HEK293 (cell line): ENCODE measurements around the gene KLHL17.

Source experiments
- CTCF ChIA-PET: fragments of 350-600 bp; formaldehyde crosslinking; extraction: SDS; loops from one replicate; lab custom pipeline; 2021; ENCODE audit warnings: antibody characterized with exemption; lab: Yijun Ruan, JAX
- POLR2A ChIA-PET: fragments of 300-600 bp; formaldehyde crosslinking; extraction: SDS; loops from one replicate; lab custom pipeline; 2020; ENCODE audit warnings: antibody characterized with exemption, inconsistent platforms; lab: Yijun Ruan, JAX
- H3K27ac ChIP-seq: fragments of 200-500 bp; sonication (Bioruptor generic); 2 replicates; pipeline ENCODE4 v1.5.1; 2014; ENCODE audit warnings: low read depth, low read length, control low read depth, inconsistent platforms; ENCODE audit errors: extremely low read depth
- H3K36me3 ChIP-seq, 2 experiments: fragments of 200-500 bp in 1 of 2; sonication (Bioruptor generic) in 1 of 2; 1 replicate in 1 of 2; 2 replicates in 1 of 2; pipeline ENCODE4 v1.5.1; 2014 to 2017; ENCODE audit warnings: inconsistent platforms in 2 of 2, low read length in 2 of 2; ENCODE audit not compliant: control insufficient read depth in 2 of 2, insufficient read depth in 1 of 2
- H3K4me1 ChIP-seq: fragments of 200-500 bp; sonication (Bioruptor generic); 2 replicates; pipeline ENCODE4 v1.5.1; 2014; ENCODE audit warnings: mild to moderate bottlenecking, low read length, inconsistent platforms; ENCODE audit not compliant: control insufficient read depth, insufficient read depth
- H3K4me3 ChIP-seq: 2 replicates; pipeline ENCODE4 v1.5.1; 2011; ENCODE audit warnings: low read depth, mild to moderate bottlenecking, control low read depth, low read length, moderate library complexity
- H3K9me3 ChIP-seq: fragments of 200-500 bp; sonication (Bioruptor generic); 2 replicates; pipeline ENCODE4 v1.5.1; 2014; ENCODE audit warnings: low read depth, low read length, inconsistent platforms; ENCODE audit not compliant: control insufficient read depth, insufficient read depth
- BCL11B ChIP-seq: fragments of 450-650 bp; formaldehyde crosslinking; IDR thresholded peaks from 2 replicates; pipeline ENCODE4 v1.5.1; 2016; ENCODE audit warnings: low read depth, missing biosample characterization, missing genetic modification characterization
- GLIS1 ChIP-seq: fragments of 450-650 bp; formaldehyde crosslinking; IDR thresholded peaks from 2 replicates; pipeline ENCODE4 v1.5.1; 2016; ENCODE audit warnings: missing biosample characterization, missing genetic modification characterization
- GLIS2 ChIP-seq: fragments of 450-650 bp; formaldehyde crosslinking; IDR thresholded peaks from 2 replicates; pipeline ENCODE4 v1.5.1; 2016; ENCODE audit warnings: missing biosample characterization, missing genetic modification characterization
- HIC1 ChIP-seq: fragments of 450-650 bp; formaldehyde crosslinking; IDR thresholded peaks from 2 replicates; pipeline ENCODE4 v1.5.1; 2016; ENCODE audit warnings: missing biosample characterization, missing genetic modification characterization
- IKZF3 ChIP-seq: fragments of 450-650 bp; IDR thresholded peaks from 2 replicates; pipeline ENCODE4 v1.5.0; 2018; ENCODE audit warnings: missing biosample characterization, mild to moderate bottlenecking, missing genetic modification characterization, moderate library complexity
- KLF10 ChIP-seq: fragments of 450-650 bp; IDR thresholded peaks from 2 replicates; pipeline ENCODE4 v1.5.1; 2018; ENCODE audit warnings: missing biosample characterization, mild to moderate bottlenecking, missing genetic modification characterization
- OSR2 ChIP-seq: fragments of 450-650 bp; formaldehyde crosslinking; IDR thresholded peaks from 2 replicates; pipeline ENCODE4 v1.5.1; 2016; ENCODE audit warnings: missing biosample characterization, missing genetic modification characterization
- ZBTB17 ChIP-seq: fragments of 450-650 bp; formaldehyde crosslinking; IDR thresholded peaks from 2 replicates; pipeline ENCODE4 v1.5.1; 2016; ENCODE audit warnings: missing biosample characterization, missing genetic modification characterization
- ZBTB20 ChIP-seq: fragments of 450-650 bp; formaldehyde crosslinking; IDR thresholded peaks from 2 replicates; pipeline ENCODE4 v1.5.1; 2016; ENCODE audit warnings: missing biosample characterization, missing genetic modification characterization
- ZBTB26 ChIP-seq: fragments of 450-650 bp; formaldehyde crosslinking; optimal IDR thresholded peaks from 2 replicates; pipeline ENCODE3; 2016; ENCODE audit warnings: missing biosample characterization, mild to moderate bottlenecking, missing genetic modification characterization
- ZBTB49 ChIP-seq: fragments of 450-650 bp; formaldehyde crosslinking; IDR thresholded peaks from 2 replicates; pipeline ENCODE4 v1.5.1; 2016; ENCODE audit warnings: missing biosample characterization, missing genetic modification characterization, low read depth
- ZFHX2 ChIP-seq: fragments of 450-650 bp; formaldehyde crosslinking; conservative IDR thresholded peaks from 2 replicates; pipeline ENCODE4 v1.5.1; 2016; ENCODE audit warnings: missing biosample characterization, missing genetic modification characterization
- ZFP37 ChIP-seq: fragments of 450-650 bp; formaldehyde crosslinking; IDR thresholded peaks from 2 replicates; pipeline ENCODE4 v1.5.1; 2016; ENCODE audit warnings: missing biosample characterization, missing genetic modification characterization
- ZNF138 ChIP-seq: fragments of 450-650 bp; formaldehyde crosslinking; IDR thresholded peaks from 2 replicates; pipeline ENCODE4 v1.5.1; 2016; ENCODE audit warnings: missing biosample characterization, missing genetic modification characterization, borderline replicate concordance
- ZNF19 ChIP-seq: fragments of 450-650 bp; formaldehyde crosslinking; IDR thresholded peaks from 2 replicates; pipeline ENCODE4; 2016; ENCODE audit warnings: missing biosample characterization, missing genetic modification characterization, low read depth
- ZNF341 ChIP-seq: fragments of 450-650 bp; formaldehyde crosslinking; IDR thresholded peaks from 2 replicates; pipeline ENCODE4; 2016; ENCODE audit warnings: low read depth, missing biosample characterization, missing genetic modification characterization
- ZNF37A ChIP-seq: fragments of 450-650 bp; IDR thresholded peaks from 2 replicates; pipeline ENCODE4 v1.5.1; 2018; ENCODE audit warnings: missing biosample characterization, missing genetic modification characterization
- ZNF423 ChIP-seq: fragments of 450-650 bp; formaldehyde crosslinking; IDR thresholded peaks from 2 replicates; pipeline ENCODE4 v1.5.1; 2016; ENCODE audit warnings: missing biosample characterization, missing genetic modification characterization
- ZNF433 ChIP-seq: fragments of 450-650 bp; formaldehyde crosslinking; IDR thresholded peaks from 2 replicates; pipeline ENCODE4 v1.5.1; 2016; ENCODE audit warnings: missing biosample characterization, missing genetic modification characterization, low read depth
- ZNF473 ChIP-seq: fragments of 450-650 bp; formaldehyde crosslinking; IDR thresholded peaks from 2 replicates; pipeline ENCODE4 v1.5.1; 2017; ENCODE audit warnings: missing biosample characterization, missing genetic modification characterization
- ZNF513 ChIP-seq: fragments of 450-650 bp; IDR thresholded peaks from 2 replicates; pipeline ENCODE4 v1.5.1; 2018; ENCODE audit warnings: missing biosample characterization, missing genetic modification characterization
- ZNF548 ChIP-seq: fragments of 450-650 bp; formaldehyde crosslinking; IDR thresholded peaks from 2 replicates; pipeline ENCODE4 v1.5.1; 2016; ENCODE audit warnings: missing biosample characterization, missing genetic modification characterization
- ZNF560 ChIP-seq: fragments of 450-650 bp; formaldehyde crosslinking; IDR thresholded peaks from 2 replicates; pipeline ENCODE4 v1.5.1; 2017; ENCODE audit warnings: missing biosample characterization, missing genetic modification characterization, borderline replicate concordance
- ZNF596 ChIP-seq: fragments of 450-650 bp; IDR thresholded peaks from 2 replicates; pipeline ENCODE4 v1.5.0; 2018; ENCODE audit warnings: missing biosample characterization, mild to moderate bottlenecking, missing genetic modification characterization, moderate library complexity
- ZNF600 ChIP-seq: fragments of 450-650 bp; formaldehyde crosslinking; IDR thresholded peaks from 2 replicates; pipeline ENCODE4 v1.5.1; 2016; ENCODE audit warnings: missing biosample characterization, missing genetic modification characterization
- ZNF629 ChIP-seq: fragments of 450-650 bp; formaldehyde crosslinking; IDR thresholded peaks from 2 replicates; pipeline ENCODE4 v1.5.1; 2017; ENCODE audit warnings: missing biosample characterization, missing genetic modification characterization
- ZNF660 ChIP-seq: fragments of 450-650 bp; IDR thresholded peaks from 2 replicates; pipeline ENCODE4 v1.5.1; 2018; ENCODE audit warnings: missing biosample characterization, mild to moderate bottlenecking, missing genetic modification characterization
- ZSCAN4 ChIP-seq: fragments of 450-650 bp; formaldehyde crosslinking; IDR thresholded peaks from 2 replicates; pipeline ENCODE4 v1.5.1; 2017; ENCODE audit warnings: missing biosample characterization, missing genetic modification characterization

KLHL17 gene

GRCh38 chr1:1004420-1004779, 44.0 kb downstream of the KLHL17 start:
- Histone ChIP-seq H3K27ac (no peak overlapping the region), H3K4me1 (no peaks in the 10 kb centered on the region), H3K36me3 (peaks cover 3 to 19% of the 10 kb centered on the region in 2 experiments; a peak in 2 of 3 replicates), H3K9me3 (no peaks in the 10 kb centered on the region), H3K4me3 (no peak overlapping the region)
- ChIA-PET POLR2A (no interaction called here), CTCF (interaction anchor here (0.6 kb wide), 1 partner anchor 267 kb away, joined by 3 read pairs; no protein-coding TSS in a partner anchor)
- peak; percentile 48; the same call in 1 of the 2 replicates for TF ChIP-seq IKZF3
- TF ChIP-seq GLIS1 (tag by site-specific recombination): no peak
- TF ChIP-seq ZFP37 (tag by site-specific recombination): 0 out of 2 replicates have a peak, but pooled peaks have one; percentile 23
- TF ChIP-seq BCL11B (tag by site-specific recombination): no peak
- TF ChIP-seq ZBTB49 (tag by site-specific recombination): no peak
- TF ChIP-seq ZNF600 (tag by site-specific recombination): peak; percentile 56
- TF ChIP-seq OSR2 (tag by site-specific recombination): no peak
- no peak for TF ChIP-seq ZNF660 (tag by site-specific recombination)
- TF ChIP-seq ZNF37A (tag by site-specific recombination): no peak
- TF ChIP-seq GLIS2 (tag by site-specific recombination): no peak
- peak; percentile 17; the same call in 1 of the 2 replicates for TF ChIP-seq ZBTB20 (tag by site-specific recombination)
- peak; percentile 55; the same call in 1 of the 2 replicates for TF ChIP-seq HIC1 (tag by site-specific recombination)
- no peak for TF ChIP-seq ZNF473
- peak; percentile 67 for TF ChIP-seq ZBTB17
- no peak for TF ChIP-seq ZBTB26 (tag by site-specific recombination)
- TF ChIP-seq KLF10: no peak
- no peak for TF ChIP-seq ZNF548
- no peak for TF ChIP-seq ZNF433 (tag by site-specific recombination)
- TF ChIP-seq ZNF596 (tag by site-specific recombination): no peak
- TF ChIP-seq ZNF341 (tag by site-specific recombination): no peak

- H3K4me1 ChIP-seq: no peaks in the 10 kb centered on the region
- POLR2A ChIA-PET: no interaction called here
- no peak overlapping the region for H3K27ac ChIP-seq
- CTCF ChIA-PET: interaction anchor here (0.6 to 1.2 kb wide), 2 partner anchors 59 to 266 kb away, joined by 3 to 4 read pairs; no protein-coding TSS in a partner anchor
- H3K36me3 ChIP-seq: peaks cover 3 to 19% of the 10 kb centered on the region in 2 experiments; a peak in 2 of 3 replicates
- H3K9me3 ChIP-seq: no peaks in the 10 kb centered on the region
- H3K4me3 ChIP-seq: no peak overlapping the region
- TF ChIP-seq ZSCAN4 (tag by site-specific recombination) (no peak), ZNF629 (no peak), ZNF19 (tag by site-specific recombination) (no peak), ZNF560 (tag by site-specific recombination) (no peak), ZNF513 (tag by site-specific recombination) (no peak), ZNF423 (tag by site-specific recombination) (0 out of 2 replicates have a peak, but pooled peaks have one; percentile 13), ZNF138 (tag by site-specific recombination) (no peak), ZFHX2 (tag by site-specific recombination) (peak; percentile 53)
These were observed 44.7 kb downstream of the KLHL17 start for GRCh38 chr1:1004780-1005697.
